Mesangial cell (primary cell): ENCODE data around the gene FOXR2. TPM values are rescaled to one million over a fixed set of nuclear protein-coding genes. Genes with fewer than 3 reads are reported as not detected.

ENCODE experiments used
- total RNA-seq: library from RNA; depleted of rRNA; stranded (reverse); fragments of >200 nt; gene quantifications from 2 replicates; pipeline ENCODE4 v1.2.3, GENCODE V29; 2015

The FOXR2 gene
- total RNA-seq: not detected in 2 replicates

GRCh38 chrX:55623100-55623499 is at the start of gene FOXR2:
FOXR2 (plus strand) TSS chrX:55623400; CDS start chrX:55623712, 312 bp downstream.

Other genes starting within 250 kb of the FOXR2 start
- gene MAGEH1, start 171.3 kb upstream of the FOXR2 start, total RNA-seq: 12.9 and 21.3 TPM in 2 replicates
- gene USP51, start 133.6 kb upstream of the FOXR2 start, total RNA-seq: 0.65 and 3.3 TPM in 2 replicates
- gene RRAGB, start 94.3 kb downstream of the FOXR2 start, total RNA-seq: 3.3 and 13.7 TPM in 2 replicates